Stimulated activated effector memory CD8-positive, alpha-beta T cell treated with anti-CD3 and anti-CD28 coated beads, Interleukin-12 subunit alpha, Interleukin-12 subunit beta, amount 100 ng/mL, for 72 hours (primary cell): Measurements from ENCODE around the gene COMMD3.
A peak's percentile ranks its signal among the peaks of the same experiment; 100 is the strongest.

ENCODE experiments used
- ATAC-seq: fragments of 150-1000 bp; cut with Tn5 transposase; 2 replicates; pipeline ENCODE4 v1.10.0; 2021
- DNase-seq, 2 donors: peaks; one replicate each; pipeline ENCODE4 v3.0.0; 2021 to 2022; ENCODE audit warnings: low spot score in 2 of 2
- H3K27ac Mint-ChIP-seq: one replicate; pipeline ENCODE4 v1.8.0; 2022; ENCODE audit warnings: mild to moderate bottlenecking, mixed read lengths
- H3K36me3 Mint-ChIP-seq: one replicate; pipeline ENCODE4 v1.8.0; 2022; ENCODE audit warnings: mild to moderate bottlenecking, mixed read lengths
- H3K4me1 Mint-ChIP-seq: one replicate; pipeline ENCODE4 v1.8.0; 2022; ENCODE audit warnings: mixed read lengths
- H3K4me3 Mint-ChIP-seq: one replicate; pipeline ENCODE4 v1.8.0; 2022; ENCODE audit warnings: mild to moderate bottlenecking, mixed read lengths
- H3K9me3 Mint-ChIP-seq: one replicate; pipeline ENCODE4 v1.8.0; 2022; ENCODE audit warnings: mixed read lengths

The COMMD3 gene

GRCh38 chr10:22315455-22316285, 518 bp upstream of the COMMD3 start:
- H3K4me3 Mint-ChIP-seq: peak overlapping the region; percentile 87
- DNase-seq: peak in 1 of 2 donors; percentile 30
- peaks cover 33% of the 10 kb centered on the region for H3K36me3 Mint-ChIP-seq
- H3K9me3 Mint-ChIP-seq: no peaks in the 10 kb centered on the region
- peaks cover 26% of the 10 kb centered on the region for H3K4me1 Mint-ChIP-seq
- peak overlapping the region; percentile 94 for H3K27ac Mint-ChIP-seq
- peak; percentile 53 for ATAC-seq

- H3K36me3 Mint-ChIP-seq: peaks cover 37% of the 10 kb centered on the region
- ATAC-seq: peak; percentile 38
- H3K4me3 Mint-ChIP-seq: peak overlapping the region; percentile 87
- peaks cover 20% of the 10 kb centered on the region for H3K4me1 Mint-ChIP-seq
- DNase-seq: no peak
- H3K27ac Mint-ChIP-seq: peak overlapping the region; percentile 94
- no peaks in the 10 kb centered on the region for H3K9me3 Mint-ChIP-seq
Observed at GRCh38 chr10:22317076-22317370, 835 bp downstream of the COMMD3 start.

GRCh38 chr10:22317771-22318565, 1.8 kb downstream of the COMMD3 start:
- DNase-seq (no peak), ATAC-seq (no peak)
- H3K4me1 Mint-ChIP-seq: peaks cover 27% of the 10 kb centered on the region
- H3K36me3 Mint-ChIP-seq: peaks cover 46% of the 10 kb centered on the region
- H3K27ac Mint-ChIP-seq: peak overlapping the region; percentile 94
- no peaks in the 10 kb centered on the region for H3K9me3 Mint-ChIP-seq
- peak overlapping the region; percentile 87 for H3K4me3 Mint-ChIP-seq

- DNase-seq (no peak), ATAC-seq (no peak)
- Mint-ChIP-seq H3K36me3 (peaks cover 48% of the 10 kb centered on the region), H3K9me3 (no peaks in the 10 kb centered on the region), H3K4me1 (peaks cover 32% of the 10 kb centered on the region), H3K27ac (no peak overlapping the region), H3K4me3 (peak overlapping the region; percentile 87)
Observed at GRCh38 chr10:22318772-22319171, 2.6 kb downstream of the COMMD3 start.

GRCh38 chr10:22319547-22319979, 3.4 kb downstream of the COMMD3 start:
- no peak for ATAC-seq
- Mint-ChIP-seq H3K4me1 (peaks cover 40% of the 10 kb centered on the region), H3K4me3 (peak overlapping the region; percentile 87), H3K27ac (peak overlapping the region; percentile 97), H3K9me3 (no peaks in the 10 kb centered on the region), H3K36me3 (peaks cover 48% of the 10 kb centered on the region)
- no peak for DNase-seq

- peak overlapping the region; percentile 97 for H3K27ac Mint-ChIP-seq
- no peaks in the 10 kb centered on the region for H3K9me3 Mint-ChIP-seq
- DNase-seq: no peak
- H3K4me1 Mint-ChIP-seq: peaks cover 45% of the 10 kb centered on the region
- H3K36me3 Mint-ChIP-seq: peaks cover 51% of the 10 kb centered on the region
- H3K4me3 Mint-ChIP-seq: peak overlapping the region; percentile 87
- ATAC-seq: no peak
Observed at GRCh38 chr10:22319980-22320558, 3.9 kb downstream of the COMMD3 start.

- Mint-ChIP-seq H3K9me3 (no peaks in the 10 kb centered on the region), H3K4me3 (peak within 1 kb of the TSS; percentile 87), H3K4me1 (peaks cover 42% of the 10 kb centered on the region), H3K27ac (peak within 1 kb of the TSS; percentile 97), H3K36me3 (peaks cover 49% of the 10 kb centered on the region)
- ATAC-seq (peak; percentile 60), DNase-seq (peak in 1 of 2 donors; percentile 72)
Observed at GRCh38 chr10:22320591-22321155, 4.5 kb downstream of the COMMD3 start, which contains the start of gene BMI1. Gene BMI1 (plus strand): TSS chr10:22321099. CDS start chr10:22326450, 5,351 bp downstream.

- peak; percentile 58 for ATAC-seq
- Mint-ChIP-seq H3K27ac (peak overlapping the region; percentile 91), H3K4me1 (peaks cover 40% of the 10 kb centered on the region), H3K36me3 (peaks cover 51% of the 10 kb centered on the region), H3K4me3 (peak overlapping the region; percentile 82), H3K9me3 (no peaks in the 10 kb centered on the region)
- DNase-seq: peak; percentile 46 to 84
Observed at GRCh38 chr10:22321156-22321923, 5.2 kb downstream of the COMMD3 start.

GRCh38 chr10:22321924-22322640, 5.9 kb downstream of the COMMD3 start:
- Mint-ChIP-seq H3K9me3 (no peaks in the 10 kb centered on the region), H3K4me1 (peaks cover 35% of the 10 kb centered on the region), H3K27ac (peak overlapping the region; percentile 91), H3K4me3 (peak overlapping the region; percentile 82), H3K36me3 (peaks cover 55% of the 10 kb centered on the region)
- ATAC-seq (peak; percentile 8), DNase-seq (no peak)

GRCh38 chr10:22322641-22323160, 6.5 kb downstream of the COMMD3 start:
- no peak for DNase-seq
- no peak for ATAC-seq
- Mint-ChIP-seq H3K9me3 (no peaks in the 10 kb centered on the region), H3K36me3 (peaks cover 61% of the 10 kb centered on the region), H3K4me3 (peak overlapping the region; percentile 82), H3K27ac (peak overlapping the region; percentile 91), H3K4me1 (peaks cover 32% of the 10 kb centered on the region)

- no peak for DNase-seq
- H3K27ac Mint-ChIP-seq: peak overlapping the region; percentile 67
- H3K4me1 Mint-ChIP-seq: peaks cover 32% of the 10 kb centered on the region
- H3K36me3 Mint-ChIP-seq: peaks cover 63% of the 10 kb centered on the region
- no peak for ATAC-seq
- no peaks in the 10 kb centered on the region for H3K9me3 Mint-ChIP-seq
- peak overlapping the region; percentile 82 for H3K4me3 Mint-ChIP-seq
Observed at GRCh38 chr10:22323538-22324305, 7.5 kb downstream of the COMMD3 start.

GRCh38 chr10:22324413-22324812, 8.2 kb downstream of the COMMD3 start:
- Mint-ChIP-seq H3K36me3 (peaks cover 67% of the 10 kb centered on the region), H3K4me3 (peak overlapping the region; percentile 82), H3K27ac (peak overlapping the region; percentile 67), H3K4me1 (peaks cover 32% of the 10 kb centered on the region), H3K9me3 (no peaks in the 10 kb centered on the region)
- DNase-seq: no peak
- no peak for ATAC-seq

GRCh38 chr10:22324893-22325271, 8.7 kb downstream of the COMMD3 start:
- Mint-ChIP-seq H3K36me3 (peaks cover 67% of the 10 kb centered on the region), H3K9me3 (no peaks in the 10 kb centered on the region)

More at GRCh38 chr10:22324893-22325271, 8.7 kb downstream of the COMMD3 start:
- no peak for DNase-seq
- peaks cover 30% of the 10 kb centered on the region for H3K4me1 Mint-ChIP-seq
- peak overlapping the region; percentile 82 for H3K4me3 Mint-ChIP-seq
- H3K27ac Mint-ChIP-seq: peak overlapping the region; percentile 67
- no peak for ATAC-seq
